H54 (cell line): ENCODE results near the gene HES1.

Experiments
- DNase-seq: peaks from one replicate; pipeline ENCODE4 v3.0.0; 2011; ENCODE audit warnings: low spot score, mixed read lengths; ENCODE audit not compliant: insufficient read length
- FAIRE-seq: peaks from 3 replicates; lab custom pipeline; 2011; peaks lifted over from hg19 to GRCh38; lab: Jason Lieb, UNC
- POLR2A ChIP-seq: IDR thresholded peaks from 2 replicates; pipeline ENCODE4 v1.6.1; 2011; ENCODE audit warnings: low read depth, mild to moderate bottlenecking, low read length

The HES1 gene

GRCh38 chr3:194097141-194097882 is 38.6 kb upstream of the HES1 start:
- no peak for TF ChIP-seq POLR2A
- DNase-seq: no peak
- FAIRE-seq: no peak

- no peak for TF ChIP-seq POLR2A
- no peak for FAIRE-seq
- DNase-seq: no peak
Observed at GRCh38 chr3:194098081-194098842, 37.7 kb upstream of the HES1 start.

- DNase-seq (no peak), FAIRE-seq (no peak)
- no peak for TF ChIP-seq POLR2A
Observed at GRCh38 chr3:194098843-194099183, 37.1 kb upstream of the HES1 start.

GRCh38 chr3:194099215-194099614 is 36.7 kb upstream of the HES1 start:
- FAIRE-seq: no peak
- no peak for TF ChIP-seq POLR2A
- DNase-seq: no peak

GRCh38 chr3:194100856-194101390 is 35.0 kb upstream of the HES1 start:
- FAIRE-seq (no peak), DNase-seq (no peak)
- no peak for TF ChIP-seq POLR2A

- DNase-seq (no peak), FAIRE-seq (no peak)
- no peak for TF ChIP-seq POLR2A
Observed at GRCh38 chr3:194101592-194102432, 34.1 kb upstream of the HES1 start.

- no peak for TF ChIP-seq POLR2A
- DNase-seq (no peak), FAIRE-seq (no peak)
Observed at GRCh38 chr3:194102436-194102835, 33.5 kb upstream of the HES1 start.

- TF ChIP-seq POLR2A: no peak
- DNase-seq: no peak
- FAIRE-seq: no peak
Observed at GRCh38 chr3:194103505-194103904, 32.4 kb upstream of the HES1 start.

GRCh38 chr3:194103983-194104751 is 31.8 kb upstream of the HES1 start:
- TF ChIP-seq POLR2A: no peak
- DNase-seq: no peak
- no peak for FAIRE-seq

- no peak for TF ChIP-seq POLR2A
- no peak for FAIRE-seq
Observed at GRCh38 chr3:194105292-194105691, 30.7 kb upstream of the HES1 start.

GRCh38 chr3:194107107-194107506 is 28.8 kb upstream of the HES1 start:
- FAIRE-seq (no peak), DNase-seq (no peak)
- TF ChIP-seq POLR2A: no peak

More at GRCh38 chr3:194105292-194105691, 30.7 kb upstream of the HES1 start:
- no peak for DNase-seq

GRCh38 chr3:194109192-194109863 is 26.6 kb upstream of the HES1 start:
- no peak for FAIRE-seq
- TF ChIP-seq POLR2A: no peak
- no peak for DNase-seq
